Measurements from ENCODE around the gene GRAMD1B. TPM values are rescaled to one million over a fixed set of nuclear protein-coding genes. Genes with fewer than 3 reads are reported as not detected.

GRAMD1B gene
- total RNA-seq, 1 donor from 2014 or later, result 1.4 TPM

- no peak for TF ChIP-seq CTCF (IDR thresholded peaks at IDR 0.05)
- DNase-seq (ENCODE audit: low spot score in 2 of 2), result no peak
- H3K4me1 ChIP-seq, result no peaks in the 10 kb centered on the region
- H3K36me3 ChIP-seq, result no peaks in the 10 kb centered on the region
- intact Hi-C loops (cut with DNase I), result no loop called here
- no peak overlapping the region for H3K27ac ChIP-seq
- H3K9me3 ChIP-seq, result no peaks in the 10 kb centered on the region
- H3K4me3 ChIP-seq, result no peak overlapping the region
- H3K27me3 ChIP-seq, result no peaks in the 10 kb centered on the region
These were observed 132.1 kb downstream of the GRAMD1B start for GRCh38 chr11:123562158-123562557.

GRCh38 chr11:123562829-123563228 lies 132.8 kb downstream of the GRAMD1B start:
- no peak for DNase-seq (ENCODE audit: low spot score in 2 of 2)
- Histone ChIP-seq H3K9me3 (no peaks in the 10 kb centered on the region), H3K4me1 (no peaks in the 10 kb centered on the region), H3K27ac (no peak overlapping the region), H3K27me3 (no peaks in the 10 kb centered on the region), H3K36me3 (no peaks in the 10 kb centered on the region), H3K4me3 (no peak overlapping the region)
- intact Hi-C loops (cut with DNase I), result no loop called here
- no peak for TF ChIP-seq CTCF (IDR thresholded peaks at IDR 0.05)

GRCh38 chr11:123564221-123564620 lies 134.2 kb downstream of the GRAMD1B start:
- no peak for DNase-seq (ENCODE audit: low spot score in 2 of 2)
- H3K4me1 ChIP-seq, result no peaks in the 10 kb centered on the region
- no peak overlapping the region for H3K4me3 ChIP-seq
- H3K27ac ChIP-seq, result no peak overlapping the region
- no peaks in the 10 kb centered on the region for H3K36me3 ChIP-seq
- intact Hi-C loops (cut with DNase I), result no loop called here
- H3K9me3 ChIP-seq, result no peaks in the 10 kb centered on the region
- no peak for TF ChIP-seq CTCF (IDR thresholded peaks at IDR 0.05)
- no peaks in the 10 kb centered on the region for H3K27me3 ChIP-seq

GRCh38 chr11:123566852-123567251 lies 136.8 kb downstream of the GRAMD1B start:
- Histone ChIP-seq H3K36me3 (no peaks in the 10 kb centered on the region), H3K27me3 (no peaks in the 10 kb centered on the region), H3K4me1 (no peaks in the 10 kb centered on the region), H3K4me3 (no peak overlapping the region), H3K9me3 (no peaks in the 10 kb centered on the region), H3K27ac (no peak overlapping the region)
- intact Hi-C loops (cut with DNase I), result no loop called here
- DNase-seq (ENCODE audit: low spot score in 2 of 2), result no peak
- TF ChIP-seq CTCF (IDR thresholded peaks at IDR 0.05), result no peak

GRCh38 chr11:123567466-123567865 lies 137.4 kb downstream of the GRAMD1B start:
- no peaks in the 10 kb centered on the region for H3K27me3 ChIP-seq
- no peaks in the 10 kb centered on the region for H3K4me1 ChIP-seq
- H3K27ac ChIP-seq, result no peak overlapping the region
- intact Hi-C loops (cut with DNase I), result no loop called here
- no peaks in the 10 kb centered on the region for H3K36me3 ChIP-seq
- DNase-seq (ENCODE audit: low spot score in 2 of 2), result no peak
- TF ChIP-seq CTCF (IDR thresholded peaks at IDR 0.05), result no peak
- no peaks in the 10 kb centered on the region for H3K9me3 ChIP-seq
- no peak overlapping the region for H3K4me3 ChIP-seq

- Histone ChIP-seq H3K27ac (no peak overlapping the region), H3K27me3 (no peaks in the 10 kb centered on the region), H3K9me3 (no peaks in the 10 kb centered on the region), H3K4me1 (no peaks in the 10 kb centered on the region), H3K4me3 (no peak overlapping the region), H3K36me3 (no peaks in the 10 kb centered on the region)
- DNase-seq (ENCODE audit: low spot score in 2 of 2), result no peak
- TF ChIP-seq CTCF (IDR thresholded peaks at IDR 0.05), result no peak
- intact Hi-C loops (cut with DNase I), result no loop called here
These were observed 138.3 kb downstream of the GRAMD1B start for GRCh38 chr11:123568367-123568870.
